K562 (cell line): ENCODE measurements around the gene UBQLN3. TPM values are rescaled to one million over a fixed set of nuclear protein-coding genes. Genes with fewer than 3 reads are reported as not detected.

Experiments used
- ARHGAP35 ChIP-seq: fragments of 450-650 bp; IDR thresholded peaks from 2 replicates; pipeline ENCODE4 v1.6.1; 2018; ENCODE audit not compliant: partially characterized antibody
- CBFA2T3 ChIP-seq: fragments of 450-650 bp; IDR thresholded peaks from 2 replicates; pipeline ENCODE4 v1.6.1; 2017
- DMBX1 ChIP-seq: fragments of 250-450 bp; sonication (Bioruptor Pico); IDR thresholded peaks from 2 replicates; pipeline ENCODE4 v1.8.0; 2022; ENCODE audit warnings: inconsistent platforms, mild to moderate bottlenecking, moderate library complexity, borderline replicate concordance
- EHMT2 ChIP-seq: fragments of 450-650 bp; IDR thresholded peaks from 2 replicates; pipeline ENCODE4 v1.6.1; 2018; ENCODE audit warnings: antibody characterized with exemption
- FUS ChIP-seq: fragments of 200-400 bp; formaldehyde crosslinking; optimal IDR thresholded peaks from 2 replicates; pipeline ENCODE3; 2017; ENCODE audit warnings: low read depth, low read length
- HDAC1 ChIP-seq, 2 experiments: fragments of 450-650 bp; IDR thresholded peaks; 2 replicates each; pipeline ENCODE4 v1.6.1; 2016 to 2017; ENCODE audit warnings: inconsistent platforms in 1 of 2, mild to moderate bottlenecking in 1 of 2, moderate library complexity in 1 of 2
- HMG20B ChIP-seq: fragments of 250-450 bp; sonication (Bioruptor Pico); IDR thresholded peaks from 2 replicates; pipeline ENCODE4 v1.5.0; 2021; ENCODE audit warnings: mild to moderate bottlenecking
- JUN ChIP-seq, 2 experiments: sonication (generic) in 1 of 2; formaldehyde crosslinking in 1 of 2; IDR thresholded peaks; 2 replicates each; pipeline versions ENCODE4 v1.6.1 to v1.8.0; 2012 to 2022; ENCODE audit warnings: borderline replicate concordance in 2 of 2, mild to moderate bottlenecking in 2 of 2, improper control_type of control experiment in 1 of 2, low read depth in 1 of 2, low read length in 1 of 2, missing genetic modification reagents in 1 of 2
- JUNB ChIP-seq: fragments of 450-650 bp; formaldehyde crosslinking; conservative IDR thresholded peaks from 2 replicates; pipeline ENCODE4 v1.4.0; 2020; ENCODE audit warnings: mild to moderate bottlenecking
- KLF16 ChIP-seq: IDR thresholded peaks from 2 replicates; pipeline ENCODE4 v1.6.1; 2016; ENCODE audit warnings: antibody characterized with exemption
- MBD2 ChIP-seq: sonication (generic); IDR thresholded peaks from 2 replicates; pipeline ENCODE4 v1.6.1; 2016; ENCODE audit warnings: low read depth, borderline replicate concordance
- MTA3 ChIP-seq: fragments of 450-650 bp; formaldehyde crosslinking; IDR thresholded peaks from 2 replicates; pipeline ENCODE4 v1.6.1; 2017; ENCODE audit warnings: mild to moderate bottlenecking, borderline replicate concordance
- NCOR1 ChIP-seq: fragments of 450-650 bp; IDR thresholded peaks from 2 replicates; pipeline ENCODE4 v1.6.1; 2016; ENCODE audit warnings: mild to moderate bottlenecking, moderate library complexity
- PHF21A ChIP-seq: fragments of 450-650 bp; IDR thresholded peaks from 2 replicates; pipeline ENCODE4 v1.6.1; 2017; ENCODE audit warnings: low read depth, borderline replicate concordance
- PML ChIP-seq: IDR thresholded peaks from 2 replicates; pipeline ENCODE4 v1.6.1; 2012; ENCODE audit warnings: low read length, inconsistent platforms
- PRPF4 ChIP-seq: fragments of 200-400 bp; formaldehyde crosslinking; IDR thresholded peaks from one replicate; pipeline ENCODE4 v1.6.1; 2017; ENCODE audit warnings: low read length, low read depth, mild to moderate bottlenecking; ENCODE audit not compliant: insufficient read depth, poor library complexity, severe bottlenecking
- PYGO2 ChIP-seq: fragments of 450-650 bp; IDR thresholded peaks from 2 replicates; pipeline ENCODE4 v1.6.1; 2016; ENCODE audit warnings: mild to moderate bottlenecking, missing genetic modification characterization, moderate library complexity, missing compliant biosample characterization
- SP2 ChIP-seq: IDR thresholded peaks from 2 replicates; pipeline ENCODE4 v1.6.1; 2011; ENCODE audit warnings: mild to moderate bottlenecking, low read depth, low read length, moderate library complexity; ENCODE audit not compliant: poor library complexity, severe bottlenecking; ENCODE audit errors: extremely low read depth
- SRF ChIP-seq, 2 experiments: fragments of 250-450, 450-650 bp in 1 of 2; sonication (Bioruptor Pico) in 1 of 2; sonication (generic) in 1 of 2; formaldehyde crosslinking; IDR thresholded peaks; 2 replicates each; pipeline versions ENCODE4 v1.5.0 to v1.5.1; 2020 to 2022; ENCODE audit warnings: mild to moderate bottlenecking in 1 of 2, missing genetic modification reagents in 1 of 2
- TBP ChIP-seq: optimal IDR thresholded peaks from 2 replicates; pipeline ENCODE3; 2011; ENCODE audit warnings: low read depth, low read length, improper control_type of control experiment
- ZZZ3 ChIP-seq: fragments of 450-650 bp; IDR thresholded peaks from 2 replicates; pipeline ENCODE4 v1.6.1; 2016; ENCODE audit warnings: antibody characterized with exemption, mild to moderate bottlenecking, moderate library complexity
- polyA plus RNA-seq, 8 experiments: library from polyadenylated mRNA; depleted of rRNA in 4 of 8; stranded (reverse) in 5 of 8; unstranded in 3 of 8; fragments of >200 nt; fragmentation: Nextera tagmentation in 2 of 8; fragmentation: Illumina TruSeq in 1 of 8; extraction: Ambion mirVana in 2 of 8; extraction: Trizol in 1 of 8; gene quantifications; 2 replicates each; pipeline versions ENCODE4 v1.2.1 to v1.2.3, GENCODE V29; 2011 to 2014; ENCODE audit warnings: inconsistent platforms in 1 of 8, missing spikeins in 1 of 8
- total RNA-seq, 7 experiments: library from RNA; depleted of rRNA in 6 of 7; stranded (reverse); fragments of >200 nt in 6 of 7; fragmentation: Illumina TruSeq in 2 of 7; extraction: Trizol in 2 of 7; gene quantifications; 2 replicates each; pipeline versions ENCODE4 v1.2.1 to v1.2.3, GENCODE V29; 2011 to 2021; ENCODE audit warnings: low replicate concordance in 1 of 7
- TF ChIP-seq, protein P1 (sequence below): IDR thresholded peaks from 2 replicates; pipeline ENCODE4 v1.6.1; 2011; ENCODE audit warnings: borderline replicate concordance, low read depth, mild to moderate bottlenecking, moderate library complexity, low read length; ENCODE audit not compliant: insufficient read depth, poor library complexity, severe bottlenecking
- TF ChIP-seq, protein P2 (sequence below): fragments of 450-650 bp; formaldehyde crosslinking; IDR thresholded peaks from 2 replicates; pipeline ENCODE4 v1.4.0; 2022; ENCODE audit warnings: missing genetic modification characterization
- TF ChIP-seq, protein P3 (sequence below): sonication (generic); formaldehyde crosslinking; IDR thresholded peaks from 2 replicates; pipeline ENCODE4 v1.8.0; 2022; ENCODE audit warnings: mild to moderate bottlenecking, missing genetic modification reagents
- TF ChIP-seq, protein P4 (sequence below): fragments of 250-450 bp; sonication (Bioruptor Pico); IDR thresholded peaks from 2 replicates; pipeline ENCODE4 v1.6.1; 2021; ENCODE audit warnings: mild to moderate bottlenecking

The UBQLN3 gene
- total and polyA plus RNA-seq, 9 of the 15 experiments (the other 6 are each of a cell fraction or from before 2014, with no cell fraction given) = 0.01 to 0.27 TPM; not detected in 7

DNA sequence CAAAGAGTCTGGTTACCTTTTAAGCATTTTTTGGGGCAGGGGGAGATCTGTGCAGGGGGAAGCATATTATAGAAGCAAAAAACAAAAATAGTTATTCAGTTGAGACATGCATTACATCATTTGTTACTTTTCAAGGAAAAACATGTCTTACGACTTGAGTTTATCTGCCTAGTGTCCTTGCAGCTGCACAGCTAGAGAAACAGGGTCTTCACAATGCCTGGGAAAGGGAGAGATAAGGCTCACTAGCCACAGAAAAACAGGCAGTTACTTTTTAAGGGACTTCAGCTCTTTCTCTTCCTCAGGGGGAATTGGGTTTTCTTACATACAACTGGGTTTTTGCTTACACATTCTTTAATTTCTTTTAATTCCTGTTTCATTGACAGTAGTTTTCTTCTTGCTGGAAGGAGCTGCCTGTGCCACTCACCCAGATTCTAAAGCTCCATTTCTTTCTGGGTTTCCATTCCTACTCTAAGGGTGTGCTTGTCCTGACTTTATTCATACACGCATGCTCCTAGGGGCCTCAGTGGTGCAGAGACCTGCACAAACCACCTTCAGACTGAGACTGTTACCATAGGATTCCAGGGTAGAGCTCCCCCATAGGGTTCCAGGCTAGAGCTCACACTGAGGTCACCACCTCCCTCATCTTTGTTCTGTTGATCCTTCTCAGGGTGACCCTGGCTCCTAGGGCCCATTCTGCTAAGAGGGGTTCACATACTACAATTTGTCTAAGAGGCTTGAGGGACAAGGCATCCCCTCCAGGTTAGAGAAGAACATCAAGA lies 21.5 kb upstream of the UBQLN3 start (continued):
- TF ChIP-seq NCOR1 = peak; percentile 69
- TF ChIP-seq SP2 = no peak
- no peak for TF ChIP-seq ARHGAP35
- TF ChIP-seq, protein P1, sequence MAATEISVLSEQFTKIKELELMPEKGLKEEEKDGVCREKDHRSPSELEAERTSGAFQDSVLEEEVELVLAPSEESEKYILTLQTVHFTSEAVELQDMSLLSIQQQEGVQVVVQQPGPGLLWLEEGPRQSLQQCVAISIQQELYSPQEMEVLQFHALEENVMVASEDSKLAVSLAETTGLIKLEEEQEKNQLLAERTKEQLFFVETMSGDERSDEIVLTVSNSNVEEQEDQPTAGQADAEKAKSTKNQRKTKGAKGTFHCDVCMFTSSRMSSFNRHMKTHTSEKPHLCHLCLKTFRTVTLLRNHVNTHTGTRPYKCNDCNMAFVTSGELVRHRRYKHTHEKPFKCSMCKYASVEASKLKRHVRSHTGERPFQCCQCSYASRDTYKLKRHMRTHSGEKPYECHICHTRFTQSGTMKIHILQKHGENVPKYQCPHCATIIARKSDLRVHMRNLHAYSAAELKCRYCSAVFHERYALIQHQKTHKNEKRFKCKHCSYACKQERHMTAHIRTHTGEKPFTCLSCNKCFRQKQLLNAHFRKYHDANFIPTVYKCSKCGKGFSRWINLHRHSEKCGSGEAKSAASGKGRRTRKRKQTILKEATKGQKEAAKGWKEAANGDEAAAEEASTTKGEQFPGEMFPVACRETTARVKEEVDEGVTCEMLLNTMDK = no peak
- TF ChIP-seq EHMT2 = no peak
- TF ChIP-seq PYGO2 (tag) = no peak
- TF ChIP-seq MTA3 = no peak
- no peak for TF ChIP-seq SRF (CRISPR knock-in tag; IDR thresholded peaks at IDR 0.05)
- no peak for TF ChIP-seq JUNB (CRISPR knock-in tag)
- peak; percentile 5 to 23; a peak in 1 of 4 replicates for TF ChIP-seq HDAC1 (IDR thresholded peaks at IDR 0.05)
- TF ChIP-seq MBD2 = no peak
- no peak for TF ChIP-seq TBP
- TF ChIP-seq, protein P2, sequence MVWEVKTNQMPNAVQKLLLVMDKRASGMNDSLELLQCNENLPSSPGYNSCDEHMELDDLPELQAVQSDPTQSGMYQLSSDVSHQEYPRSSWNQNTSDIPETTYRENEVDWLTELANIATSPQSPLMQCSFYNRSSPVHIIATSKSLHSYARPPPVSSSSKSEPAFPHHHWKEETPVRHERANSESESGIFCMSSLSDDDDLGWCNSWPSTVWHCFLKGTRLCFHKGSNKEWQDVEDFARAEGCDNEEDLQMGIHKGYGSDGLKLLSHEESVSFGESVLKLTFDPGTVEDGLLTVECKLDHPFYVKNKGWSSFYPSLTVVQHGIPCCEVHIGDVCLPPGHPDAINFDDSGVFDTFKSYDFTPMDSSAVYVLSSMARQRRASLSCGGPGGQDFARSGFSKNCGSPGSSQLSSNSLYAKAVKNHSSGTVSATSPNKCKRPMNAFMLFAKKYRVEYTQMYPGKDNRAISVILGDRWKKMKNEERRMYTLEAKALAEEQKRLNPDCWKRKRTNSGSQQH = no peak
- no peak for TF ChIP-seq KLF16
- TF ChIP-seq FUS = no peak
- 0 out of 2 replicates have a peak, but pooled peaks have one; percentile 34 for TF ChIP-seq PML
- peak; percentile 73 for TF ChIP-seq CBFA2T3
- TF ChIP-seq, protein P3, sequence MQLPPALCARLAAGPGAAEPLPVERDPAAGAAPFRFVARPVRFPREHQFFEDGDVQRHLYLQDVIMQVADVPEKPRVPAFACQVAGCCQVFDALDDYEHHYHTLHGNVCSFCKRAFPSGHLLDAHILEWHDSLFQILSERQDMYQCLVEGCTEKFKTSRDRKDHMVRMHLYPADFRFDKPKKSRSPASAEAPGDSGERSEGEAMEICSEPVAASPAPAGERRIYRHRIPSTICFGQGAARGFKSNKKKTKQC (CRISPR knock-in tag) = no peak
- TF ChIP-seq, protein P4, sequence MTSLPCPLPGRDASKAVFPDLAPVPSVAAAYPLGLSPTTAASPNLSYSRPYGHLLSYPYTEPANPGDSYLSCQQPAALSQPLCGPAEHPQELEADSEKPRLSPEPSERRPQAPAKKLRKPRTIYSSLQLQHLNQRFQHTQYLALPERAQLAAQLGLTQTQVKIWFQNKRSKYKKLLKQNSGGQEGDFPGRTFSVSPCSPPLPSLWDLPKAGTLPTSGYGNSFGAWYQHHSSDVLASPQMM = no peak
- no peak for TF ChIP-seq ZZZ3
- no peak for TF ChIP-seq PRPF4
- TF ChIP-seq HMG20B (CRISPR knock-in tag) = no peak
- no peak for TF ChIP-seq DMBX1 (CRISPR knock-in tag)
- no peak for TF ChIP-seq PHF21A
- TF ChIP-seq JUN (IDR thresholded peaks at IDR 0.05; ENCODE audit: borderline replicate concordance, low read depth, low read length) = no peak
- TF ChIP-seq JUN (CRISPR knock-in tag; IDR thresholded peaks at IDR 0.05; ENCODE audit: borderline replicate concordance) = no peak
